DND-41 (cell line): ENCODE results near the gene LRPAP1.
"Not testable (repeated sequence)": the region's sequence is repeated elsewhere in the genome, so short reads cannot be mapped to it uniquely, and the experiment has no call there.

Source experiments
- ATAC-seq: fragments of 200-7000 bp; cut with Tn5 transposase; 3 replicates; pipeline ENCODE4 v1.9.1; 2021; ENCODE audit warnings: low read depth; ENCODE audit not compliant: insufficient read depth
- DNase-seq: peaks from one replicate; pipeline ENCODE4 v3.0.0-alpha.2; 2020
- H2AFZ ChIP-seq: 2 replicates; pipeline ENCODE4 v1.6.0; 2012; ENCODE audit warnings: low read depth, low read length
- H3K27ac ChIP-seq: 2 replicates; pipeline ENCODE4 v1.5.1; 2012; ENCODE audit warnings: low read length, inconsistent platforms
- H3K27me3 ChIP-seq: fragments of 200-600 bp; sonication (generic); 2 replicates; pipeline ENCODE4 v1.6.0; 2012; ENCODE audit warnings: low read length, mild to moderate bottlenecking, inconsistent platforms; ENCODE audit not compliant: insufficient read depth, poor library complexity
- H3K36me3 ChIP-seq: 2 replicates; pipeline ENCODE4 v1.5.1; 2012; ENCODE audit warnings: low read length, inconsistent platforms; ENCODE audit not compliant: insufficient read depth
- H3K4me1 ChIP-seq: 2 replicates; pipeline ENCODE4 v1.5.1; 2012; ENCODE audit warnings: mild to moderate bottlenecking, low read length; ENCODE audit not compliant: insufficient read depth
- H3K4me2 ChIP-seq: 2 replicates; pipeline ENCODE4 v1.6.0; 2012; ENCODE audit warnings: mild to moderate bottlenecking, moderate library complexity, low read length, inconsistent platforms; ENCODE audit not compliant: insufficient read depth
- H3K4me3 ChIP-seq, 2 experiments: fragments of 200-600 bp in 1 of 2; shearing (Covaris generic) in 1 of 2; 2 replicates each; pipeline ENCODE4 v1.5.1; 2012 to 2016; ENCODE audit warnings: inconsistent platforms in 2 of 2, low read length in 2 of 2, mild to moderate bottlenecking in 2 of 2, low read depth in 1 of 2, moderate library complexity in 1 of 2
- H3K79me2 ChIP-seq: 2 replicates; pipeline ENCODE4 v1.6.0; 2012; ENCODE audit warnings: low read length, inconsistent platforms; ENCODE audit not compliant: insufficient read depth
- H3K9ac ChIP-seq: 2 replicates; pipeline ENCODE4 v1.6.0; 2012; ENCODE audit warnings: low read depth, mild to moderate bottlenecking, inconsistent platforms, low read length, moderate library complexity
- H3K9me3 ChIP-seq: 2 replicates; pipeline ENCODE4 v1.5.1; 2012; ENCODE audit warnings: low read length, moderate library complexity, mild to moderate bottlenecking, inconsistent platforms; ENCODE audit not compliant: insufficient read depth, severe bottlenecking
- H4K20me1 ChIP-seq: 2 replicates; pipeline ENCODE4 v1.6.0; 2012; ENCODE audit warnings: low read length; ENCODE audit not compliant: insufficient read depth
- EZH2 ChIP-seq: IDR thresholded peaks from 3 replicates; pipeline ENCODE4 v1.6.1; 2012; ENCODE audit warnings: borderline replicate concordance, low read depth, mild to moderate bottlenecking, moderate library complexity, low read length, inconsistent platforms; ENCODE audit not compliant: severe bottlenecking
- TF ChIP-seq, protein P1 (sequence below): IDR thresholded peaks from 2 replicates; pipeline ENCODE4 v1.5.1; 2012; ENCODE audit warnings: borderline replicate concordance, low read length, moderate library complexity, mild to moderate bottlenecking; ENCODE audit not compliant: poor library complexity, severe bottlenecking; ENCODE audit errors: extremely low read depth

LRPAP1 gene

DNA sequence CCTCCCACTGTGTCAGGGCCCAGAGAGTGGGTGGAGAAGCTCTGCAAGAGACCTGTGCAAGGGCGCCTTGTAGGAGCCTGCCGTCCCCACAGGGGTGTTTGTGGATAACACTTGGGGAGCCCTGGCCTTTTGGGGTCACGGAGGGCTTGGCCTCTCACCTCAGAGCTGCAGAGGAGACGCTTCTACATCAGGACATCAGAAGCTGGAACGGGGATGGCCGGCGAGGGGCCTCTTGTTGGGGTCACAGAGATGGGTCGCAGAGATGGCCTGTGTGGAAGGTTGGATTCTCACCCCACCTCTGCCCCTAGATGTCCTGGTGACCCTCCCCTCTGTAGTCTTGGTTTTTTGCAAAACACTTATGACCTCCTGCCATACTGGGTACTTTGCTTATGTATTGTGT, 13.1 kb upstream of the LRPAP1 start:
- not testable (repeated sequence) for H3K4me1 ChIP-seq, H3K79me2 ChIP-seq, H3K9ac ChIP-seq

DNA sequence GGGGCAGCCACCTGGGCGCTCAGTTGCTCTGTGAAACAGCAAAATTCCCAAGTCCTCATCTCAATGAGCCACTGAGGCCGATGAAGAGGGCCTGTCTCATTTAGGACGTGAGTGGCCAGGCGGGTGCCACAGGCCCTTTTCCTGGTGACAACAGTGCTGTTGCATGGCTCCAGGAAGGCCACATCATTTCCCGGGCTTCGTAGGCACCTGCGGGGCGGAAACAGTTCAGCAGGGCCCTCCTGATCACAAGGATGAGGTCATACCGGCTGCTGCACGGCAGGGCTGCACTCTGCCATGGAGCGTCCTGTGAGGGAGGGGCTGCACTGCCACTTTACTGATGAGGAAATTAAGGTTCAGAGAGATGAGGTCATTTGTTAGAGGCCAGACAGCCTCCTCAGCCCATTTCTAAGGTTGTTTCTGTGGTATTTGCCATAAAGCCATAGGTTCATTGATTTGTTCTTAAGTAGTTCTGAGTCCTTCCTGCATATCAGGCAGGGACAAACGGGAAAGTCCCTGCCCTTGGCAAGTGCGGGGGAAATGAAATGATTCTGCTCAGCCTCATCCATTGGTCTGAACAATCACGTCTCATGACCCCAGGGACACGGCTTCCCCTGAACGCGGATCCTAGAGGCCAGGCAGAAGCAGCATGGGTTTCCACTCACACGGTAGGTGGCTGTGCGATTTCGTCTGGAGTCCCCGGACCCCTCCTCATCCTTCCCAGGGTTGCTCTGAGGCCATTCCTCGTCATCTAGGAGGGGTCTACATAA, 12.2 kb upstream of the LRPAP1 start:
- H3K4me1 ChIP-seq, H3K4me2 ChIP-seq, DNase-seq, H3K9me3 ChIP-seq, H3K27ac ChIP-seq, H3K79me2 ChIP-seq, H3K9ac ChIP-seq, H2AFZ ChIP-seq, ATAC-seq, H3K36me3 ChIP-seq, H3K27me3 ChIP-seq, H3K4me3 ChIP-seq, H4K20me1 ChIP-seq: not testable (repeated sequence)

More for the DNA sequence above, 13.1 kb upstream of the LRPAP1 start:
- H3K4me3 ChIP-seq, H3K36me3 ChIP-seq, H2AFZ ChIP-seq, H3K9me3 ChIP-seq, H3K27ac ChIP-seq, ATAC-seq, H3K4me2 ChIP-seq, H4K20me1 ChIP-seq, H3K27me3 ChIP-seq, DNase-seq: not testable (repeated sequence)

GRCh38 chr4:3543415-3543814, 11.2 kb upstream of the LRPAP1 start:
- H2AFZ ChIP-seq, H4K20me1 ChIP-seq, H3K27me3 ChIP-seq, H3K4me2 ChIP-seq, H3K4me1 ChIP-seq, H3K36me3 ChIP-seq, H3K4me3 ChIP-seq, H3K27ac ChIP-seq, ATAC-seq, H3K79me2 ChIP-seq, H3K9me3 ChIP-seq, H3K9ac ChIP-seq, DNase-seq: not testable (repeated sequence)

- not testable (repeated sequence) for H2AFZ ChIP-seq, ATAC-seq, H3K4me2 ChIP-seq, H3K79me2 ChIP-seq, H3K9ac ChIP-seq, H4K20me1 ChIP-seq, H3K27me3 ChIP-seq, H3K36me3 ChIP-seq, H3K9me3 ChIP-seq, H3K4me3 ChIP-seq, H3K27ac ChIP-seq, H3K4me1 ChIP-seq, DNase-seq
Measured at GRCh38 chr4:3538906-3539305, 6.7 kb upstream of the LRPAP1 start.

GRCh38 chr4:3535812-3536211, 3.6 kb upstream of the LRPAP1 start:
- not testable (repeated sequence) for H3K36me3 ChIP-seq, H3K27me3 ChIP-seq, H3K9me3 ChIP-seq, ATAC-seq, H3K27ac ChIP-seq, H2AFZ ChIP-seq, H3K4me3 ChIP-seq, DNase-seq, H3K9ac ChIP-seq, H3K4me2 ChIP-seq
- H3K79me2 ChIP-seq: peaks cover 14% of the 10 kb centered on the region
- peaks cover 10% of the 10 kb centered on the region for H4K20me1 ChIP-seq
- H3K4me1 ChIP-seq: peaks cover 17% of the 10 kb centered on the region

- DNase-seq (no peak), ATAC-seq (no peak)
- Histone ChIP-seq H3K4me1 (peaks cover 37% of the 10 kb centered on the region), H3K9ac (no peak overlapping the region), H2AFZ (no peak overlapping the region), H3K9me3 (no peaks in the 10 kb centered on the region), H3K79me2 (peaks cover 36% of the 10 kb centered on the region), H3K27me3 (no peaks in the 10 kb centered on the region), H3K4me2 (no peak overlapping the region), H3K4me3 (no peak overlapping the region), H3K36me3 (peaks cover 17% of the 10 kb centered on the region), H4K20me1 (peaks cover 31% of the 10 kb centered on the region), H3K27ac (no peak overlapping the region)
- no peak for TF ChIP-seq EZH2
- TF ChIP-seq, protein P1, sequence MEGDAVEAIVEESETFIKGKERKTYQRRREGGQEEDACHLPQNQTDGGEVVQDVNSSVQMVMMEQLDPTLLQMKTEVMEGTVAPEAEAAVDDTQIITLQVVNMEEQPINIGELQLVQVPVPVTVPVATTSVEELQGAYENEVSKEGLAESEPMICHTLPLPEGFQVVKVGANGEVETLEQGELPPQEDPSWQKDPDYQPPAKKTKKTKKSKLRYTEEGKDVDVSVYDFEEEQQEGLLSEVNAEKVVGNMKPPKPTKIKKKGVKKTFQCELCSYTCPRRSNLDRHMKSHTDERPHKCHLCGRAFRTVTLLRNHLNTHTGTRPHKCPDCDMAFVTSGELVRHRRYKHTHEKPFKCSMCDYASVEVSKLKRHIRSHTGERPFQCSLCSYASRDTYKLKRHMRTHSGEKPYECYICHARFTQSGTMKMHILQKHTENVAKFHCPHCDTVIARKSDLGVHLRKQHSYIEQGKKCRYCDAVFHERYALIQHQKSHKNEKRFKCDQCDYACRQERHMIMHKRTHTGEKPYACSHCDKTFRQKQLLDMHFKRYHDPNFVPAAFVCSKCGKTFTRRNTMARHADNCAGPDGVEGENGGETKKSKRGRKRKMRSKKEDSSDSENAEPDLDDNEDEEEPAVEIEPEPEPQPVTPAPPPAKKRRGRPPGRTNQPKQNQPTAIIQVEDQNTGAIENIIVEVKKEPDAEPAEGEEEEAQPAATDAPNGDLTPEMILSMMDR: no peak
Measured at GRCh38 chr4:3533423-3533820, 1.2 kb upstream of the LRPAP1 start.
